Tibial artery (tissue), 4 donors: Measurements from ENCODE around the gene PLA2G4D.

Experiments
- DNase-seq, 2 donors: peaks; one replicate each; pipeline ENCODE4 v3.0.0-alpha.2; 2019
- H3K27ac ChIP-seq, 2 donors: fragments of 200-600 bp; sonication (generic) in 1 of 2; 1 replicate in 1 of 2; 2 replicates in 1 of 2; pipeline ENCODE4 v1.5.1; 2018 to 2019; ENCODE audit warnings: mild to moderate bottlenecking in 1 of 2
- H3K27me3 ChIP-seq, 2 donors: fragments of 200-600 bp; sonication (generic) in 1 of 2; one replicate each; pipeline versions ENCODE4 v1.5.1 to v1.6.0; 2016 to 2019
- H3K36me3 ChIP-seq, 3 donors: fragments of 200-600 bp; sonication (generic) in 2 of 3; one replicate each; pipeline ENCODE4 v1.5.1; 2016 to 2019; ENCODE audit warnings: mild to moderate bottlenecking in 2 of 3
- H3K4me1 ChIP-seq, 4 donors: fragments of 200-600 bp; sonication (generic) in 2 of 4; 1 replicate in 3 of 4; 2 replicates in 1 of 4; pipeline ENCODE4 v1.5.1; 2016 to 2019
- H3K4me3 ChIP-seq, 2 donors: fragments of 200-600 bp; sonication (generic) in 1 of 2; 1 replicate in 1 of 2; 2 replicates in 1 of 2; pipeline ENCODE4 v1.5.1; 2018 to 2019; ENCODE audit warnings: mild to moderate bottlenecking in 2 of 2
- H3K9me3 ChIP-seq, 3 donors: fragments of 200-600 bp; sonication (generic) in 1 of 3; one replicate each; pipeline ENCODE4 v1.5.1; 2016 to 2019
- CTCF ChIP-seq, 2 experiments: fragments of 200-600 bp in 1 of 2; fragments of 450-650 bp in 1 of 2; IDR thresholded peaks; one replicate each; pipeline ENCODE4 v1.5.1; 2017 to 2019; ENCODE audit warnings: antibody characterized with exemption in 2 of 2, mild to moderate bottlenecking in 1 of 2, moderate library complexity in 1 of 2
- intact Hi-C: fragments of 100-400 bp; cut with DNase I; formaldehyde crosslinking; loops from one replicate; pipeline ENCODE4 v1.15.0; 2023; ENCODE audit warnings: low total_unique reads

The PLA2G4D gene

GRCh38 chr15:42058791-42059190 lies 35.6 kb downstream of the PLA2G4D start:
- Histone ChIP-seq H3K36me3 (no peaks in the 10 kb centered on the region), H3K27ac (no peak overlapping the region), H3K9me3 (no peaks in the 10 kb centered on the region), H3K4me3 (no peak overlapping the region), H3K4me1 (peaks cover 0 to 9% (median 4%) of the 10 kb centered on the region in 4 donors), H3K27me3 (peaks cover 0 to 21% of the 10 kb centered on the region in 2 donors)
- intact Hi-C loops = no loop called here
- no peak for TF ChIP-seq CTCF (IDR thresholded peaks at IDR 0.05)
- DNase-seq = no peak

GRCh38 chr15:42057799-42058646 lies 36.3 kb downstream of the PLA2G4D start:
- H3K9me3 ChIP-seq = no peaks in the 10 kb centered on the region
- no peak overlapping the region for H3K4me3 ChIP-seq
- DNase-seq = no peak
- no peak for TF ChIP-seq CTCF (IDR thresholded peaks at IDR 0.05)
- H3K4me1 ChIP-seq = peaks cover 0 to 9% (median 4%) of the 10 kb centered on the region in 4 donors
- H3K27me3 ChIP-seq = peaks cover 0 to 21% of the 10 kb centered on the region in 2 donors
- H3K36me3 ChIP-seq = no peaks in the 10 kb centered on the region
- intact Hi-C loops = no loop called here
- H3K27ac ChIP-seq = no peak overlapping the region

GRCh38 chr15:42056934-42057798 lies 37.2 kb downstream of the PLA2G4D start:
- Histone ChIP-seq H3K27me3 (peaks cover 0 to 21% of the 10 kb centered on the region in 2 donors), H3K27ac (no peak overlapping the region), H3K36me3 (no peaks in the 10 kb centered on the region), H3K4me3 (peak overlapping the region in 1 of 2 donors; percentile 19), H3K4me1 (peaks cover 0 to 9% (median 4%) of the 10 kb centered on the region in 4 donors), H3K9me3 (no peaks in the 10 kb centered on the region)
- DNase-seq = peak in 1 of 2 donors; percentile 57
- peak; percentile 52 to 53 for TF ChIP-seq CTCF (IDR thresholded peaks at IDR 0.05)
- intact Hi-C loops = no loop called here

GRCh38 chr15:42053914-42054313 lies 40.4 kb downstream of the PLA2G4D start:
- Histone ChIP-seq H3K4me1 (peaks cover 0 to 9% (median 4%) of the 10 kb centered on the region in 4 donors), H3K9me3 (no peaks in the 10 kb centered on the region), H3K27me3 (peaks cover 0 to 14% of the 10 kb centered on the region in 2 donors), H3K36me3 (no peaks in the 10 kb centered on the region), H3K4me3 (no peak overlapping the region), H3K27ac (no peak overlapping the region)
- no peak for DNase-seq
- intact Hi-C loops = loop anchor here (5.0 kb wide), 1 partner anchor 57 kb away; no protein-coding TSS in a partner anchor
- no peak for TF ChIP-seq CTCF (IDR thresholded peaks at IDR 0.05)

GRCh38 chr15:42053010-42053409 lies 41.4 kb downstream of the PLA2G4D start:
- TF ChIP-seq CTCF (IDR thresholded peaks at IDR 0.05) = no peak
- H3K27me3 ChIP-seq = peaks cover 0 to 14% of the 10 kb centered on the region in 2 donors
- H3K27ac ChIP-seq = no peak overlapping the region
- no peak overlapping the region for H3K4me3 ChIP-seq
- peaks cover 0 to 9% (median 4%) of the 10 kb centered on the region in 4 donors for H3K4me1 ChIP-seq
- DNase-seq = no peak
- intact Hi-C loops = loop anchor here (5.0 kb wide), 1 partner anchor 56 kb away; no protein-coding TSS in a partner anchor
- no peaks in the 10 kb centered on the region for H3K36me3 ChIP-seq
- no peaks in the 10 kb centered on the region for H3K9me3 ChIP-seq
